ENCODE results near the gene MRPS35. TPM values are rescaled to one million over a fixed set of nuclear protein-coding genes. Genes with fewer than 3 reads are reported as not detected.
"Not testable (repeated sequence)": the region's sequence is repeated elsewhere in the genome, so short reads cannot be mapped to it uniquely, and the experiment has no call there.

Gene MRPS35
- total RNA-seq, 2 experiments from 2014 or later = 33.9 to 45.5 TPM

DNA sequence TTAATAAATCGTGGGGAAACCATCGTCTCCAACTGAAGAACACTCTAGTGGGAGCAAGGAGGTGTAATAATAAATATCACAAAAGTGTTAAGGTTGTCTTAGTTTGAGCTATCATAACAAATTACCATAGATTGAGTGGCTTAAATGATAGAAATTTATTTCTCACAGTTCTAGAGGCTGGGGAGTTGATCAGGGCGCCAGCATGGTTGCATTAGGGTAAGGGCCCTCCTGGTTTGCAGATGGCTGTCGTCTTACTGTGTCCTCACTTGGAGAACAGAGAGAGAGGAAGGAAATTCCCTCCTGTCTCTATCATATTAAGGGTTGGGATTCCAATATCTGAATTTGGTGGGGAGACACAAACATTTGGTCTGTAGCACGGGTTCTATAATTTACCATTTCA lies 33.0 kb downstream of the MRPS35 start:
- intact Hi-C loops (cut with micrococcal nuclease; ENCODE audit: unreplicated experiment) = no loop called here
- no peak overlapping the region for H3K4me2 ChIP-seq (ENCODE audit: low read length)
- H3K36me3 ChIP-seq (ENCODE audit: insufficient read depth, low read length) = peaks cover 75% of the 10 kb centered on the region
- ChIA-PET CTCF (ENCODE audit: unreplicated experiment) (no interaction called here), POLR2A (interaction anchor here (0.5 kb wide), 1 partner anchor 11 kb away, joined by 3 read pairs; no protein-coding TSS in a partner anchor)
- no peak for DNase-seq (ENCODE audit: low spot score)
- no peak for TF ChIP-seq EZH2phosphoT487 (IDR thresholded peaks at IDR 0.05; ENCODE audit: borderline replicate concordance, low read depth, low read length)
- TF ChIP-seq, protein P1, sequence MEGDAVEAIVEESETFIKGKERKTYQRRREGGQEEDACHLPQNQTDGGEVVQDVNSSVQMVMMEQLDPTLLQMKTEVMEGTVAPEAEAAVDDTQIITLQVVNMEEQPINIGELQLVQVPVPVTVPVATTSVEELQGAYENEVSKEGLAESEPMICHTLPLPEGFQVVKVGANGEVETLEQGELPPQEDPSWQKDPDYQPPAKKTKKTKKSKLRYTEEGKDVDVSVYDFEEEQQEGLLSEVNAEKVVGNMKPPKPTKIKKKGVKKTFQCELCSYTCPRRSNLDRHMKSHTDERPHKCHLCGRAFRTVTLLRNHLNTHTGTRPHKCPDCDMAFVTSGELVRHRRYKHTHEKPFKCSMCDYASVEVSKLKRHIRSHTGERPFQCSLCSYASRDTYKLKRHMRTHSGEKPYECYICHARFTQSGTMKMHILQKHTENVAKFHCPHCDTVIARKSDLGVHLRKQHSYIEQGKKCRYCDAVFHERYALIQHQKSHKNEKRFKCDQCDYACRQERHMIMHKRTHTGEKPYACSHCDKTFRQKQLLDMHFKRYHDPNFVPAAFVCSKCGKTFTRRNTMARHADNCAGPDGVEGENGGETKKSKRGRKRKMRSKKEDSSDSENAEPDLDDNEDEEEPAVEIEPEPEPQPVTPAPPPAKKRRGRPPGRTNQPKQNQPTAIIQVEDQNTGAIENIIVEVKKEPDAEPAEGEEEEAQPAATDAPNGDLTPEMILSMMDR (conservative IDR thresholded peaks at IDR 0.05; ENCODE audit: low read length) = no peak
- no peaks in the 10 kb centered on the region for H4K20me1 ChIP-seq (ENCODE audit: insufficient read depth, low read length)
- no peaks in the 10 kb centered on the region for H3K4me1 ChIP-seq (ENCODE audit: insufficient read depth, low read length, poor library complexity, severe bottlenecking)
- H3K79me2 ChIP-seq (ENCODE audit: insufficient read depth, low read depth, low read length) = no peaks in the 10 kb centered on the region
- H2AFZ ChIP-seq (ENCODE audit: low read length) = no peak overlapping the region
- H3K4me3 ChIP-seq (ENCODE audit: low read depth, low read length, poor library complexity, severe bottlenecking) = no peak overlapping the region
- BruUV-seq (replicated peaks) = no TSS peak
- H3K9me2 ChIP-seq (ENCODE audit: insufficient read depth, low read length) = no peaks in the 10 kb centered on the region
- no peaks in the 10 kb centered on the region for H3K9me3 ChIP-seq (ENCODE audit: low read length)
- no peak overlapping the region for H3K27ac ChIP-seq (ENCODE audit: low read depth, low read length, poor library complexity, severe bottlenecking)

DNA sequence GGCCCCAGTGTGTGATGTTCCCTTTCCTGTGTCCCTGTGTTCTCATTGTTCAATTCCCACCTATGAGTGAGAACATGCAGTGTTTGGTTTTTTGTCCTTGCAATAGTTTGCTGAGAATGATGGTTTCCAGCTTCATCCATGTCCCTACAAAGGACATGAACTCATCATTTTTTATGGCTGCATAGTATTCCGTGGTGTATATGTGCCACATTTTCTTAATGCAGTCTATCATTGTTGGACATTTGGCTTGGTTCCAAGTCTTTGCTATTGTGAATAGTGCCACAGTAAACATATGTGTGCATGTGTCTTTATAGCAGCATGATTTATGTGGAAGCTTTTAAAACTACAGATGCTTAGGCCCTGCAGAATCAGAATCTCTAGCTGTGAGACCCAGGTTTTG lies 35.1 kb downstream of the MRPS35 start:
- H3K36me3 ChIP-seq (ENCODE audit: insufficient read depth, low read length) = peaks cover 71% of the 10 kb centered on the region
- H2AFZ ChIP-seq (ENCODE audit: low read length); H3K9me3 ChIP-seq (ENCODE audit: low read length); H4K20me1 ChIP-seq (ENCODE audit: insufficient read depth, low read length); H3K4me2 ChIP-seq (ENCODE audit: low read length); intact Hi-C loops (cut with micrococcal nuclease; ENCODE audit: unreplicated experiment); H3K79me2 ChIP-seq (ENCODE audit: insufficient read depth, low read depth, low read length); CTCF ChIA-PET (ENCODE audit: unreplicated experiment); BruUV-seq (replicated peaks); H3K9me2 ChIP-seq (ENCODE audit: insufficient read depth, low read length); H3K27ac ChIP-seq (ENCODE audit: low read depth, low read length, poor library complexity, severe bottlenecking); H3K4me1 ChIP-seq (ENCODE audit: insufficient read depth, low read length, poor library complexity, severe bottlenecking); DNase-seq (ENCODE audit: low spot score); POLR2A ChIA-PET; H3K4me3 ChIP-seq (ENCODE audit: low read depth, low read length, poor library complexity, severe bottlenecking): not testable (repeated sequence)

DNA sequence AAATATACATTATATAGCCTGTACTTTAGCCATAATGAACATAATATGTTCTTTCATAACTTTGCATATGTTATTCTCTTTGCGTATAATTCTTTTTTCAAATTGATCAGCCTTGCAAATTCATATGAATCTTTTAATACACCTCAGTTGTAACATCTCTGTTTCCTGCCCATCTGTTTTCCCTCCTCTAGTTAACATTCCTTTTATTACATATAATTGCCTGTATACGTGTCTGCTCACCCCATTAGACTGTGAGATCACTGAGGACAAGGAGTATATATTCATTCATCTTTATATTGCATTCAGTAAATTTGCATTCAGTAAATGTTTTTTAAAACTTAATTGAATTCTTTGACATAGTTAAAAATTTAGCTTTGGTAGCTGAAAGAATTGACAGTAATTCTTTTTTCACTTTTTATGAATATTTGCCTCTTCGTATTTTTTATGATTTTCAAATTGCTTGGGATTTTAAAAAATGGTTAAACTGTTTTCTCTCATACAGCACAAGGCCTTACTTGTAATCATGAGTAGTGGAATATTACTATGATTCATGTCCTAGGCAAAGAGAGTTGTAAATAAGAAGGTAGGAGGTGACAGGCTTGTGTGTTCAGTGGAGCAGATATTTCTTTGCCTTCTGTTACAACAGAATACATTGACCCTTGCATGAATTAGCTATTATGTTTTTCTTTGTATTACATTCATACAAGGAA lies 36.6 kb downstream of the MRPS35 start:
- peaks cover 76% of the 10 kb centered on the region for H3K36me3 ChIP-seq (ENCODE audit: insufficient read depth, low read length)
- TF ChIP-seq EZH2phosphoT487 (IDR thresholded peaks at IDR 0.05; ENCODE audit: borderline replicate concordance, low read depth, low read length) = no peak
- TF ChIP-seq, protein P1 (conservative IDR thresholded peaks at IDR 0.05; ENCODE audit: low read length) = no peak
- no peaks in the 10 kb centered on the region for H3K79me2 ChIP-seq (ENCODE audit: insufficient read depth, low read depth, low read length)
- H3K27ac ChIP-seq (ENCODE audit: low read depth, low read length, poor library complexity, severe bottlenecking) = no peak overlapping the region
- no peak for DNase-seq (ENCODE audit: low spot score)
- no peaks in the 10 kb centered on the region for H3K9me2 ChIP-seq (ENCODE audit: insufficient read depth, low read length)
- intact Hi-C loops (cut with micrococcal nuclease; ENCODE audit: unreplicated experiment) = no loop called here
- no peak overlapping the region for H2AFZ ChIP-seq (ENCODE audit: low read length)
- no peak overlapping the region for H3K4me3 ChIP-seq (ENCODE audit: low read depth, low read length, poor library complexity, severe bottlenecking)
- H4K20me1 ChIP-seq (ENCODE audit: insufficient read depth, low read length) = no peaks in the 10 kb centered on the region
- POLR2A ChIA-PET = interaction anchor here (0.6 to 1.0 kb wide), 3 partner anchors 11 to 40 kb away, joined by 3 read pairs; no protein-coding TSS in a partner anchor
- H3K4me1 ChIP-seq (ENCODE audit: insufficient read depth, low read length, poor library complexity, severe bottlenecking) = no peaks in the 10 kb centered on the region
- H3K4me2 ChIP-seq (ENCODE audit: low read length) = no peak overlapping the region
- BruUV-seq (replicated peaks) = no TSS peak
- CTCF ChIA-PET (ENCODE audit: unreplicated experiment) = no interaction called here
- H3K9me3 ChIP-seq (ENCODE audit: low read length) = no peaks in the 10 kb centered on the region

All from OCI-LY7 (cell line).